Measurements from ENCODE around the gene SLC25A21. TPM values are rescaled to one million over a fixed set of nuclear protein-coding genes. Genes with fewer than 3 reads are reported as not detected.
"Not testable (repeated sequence)": the region's sequence is repeated elsewhere in the genome, so short reads cannot be mapped to it uniquely, and the experiment has no call there.

SLC25A21 gene
- polyA plus RNA-seq, 2 donors: 0.53 to 0.74 TPM

DNA sequence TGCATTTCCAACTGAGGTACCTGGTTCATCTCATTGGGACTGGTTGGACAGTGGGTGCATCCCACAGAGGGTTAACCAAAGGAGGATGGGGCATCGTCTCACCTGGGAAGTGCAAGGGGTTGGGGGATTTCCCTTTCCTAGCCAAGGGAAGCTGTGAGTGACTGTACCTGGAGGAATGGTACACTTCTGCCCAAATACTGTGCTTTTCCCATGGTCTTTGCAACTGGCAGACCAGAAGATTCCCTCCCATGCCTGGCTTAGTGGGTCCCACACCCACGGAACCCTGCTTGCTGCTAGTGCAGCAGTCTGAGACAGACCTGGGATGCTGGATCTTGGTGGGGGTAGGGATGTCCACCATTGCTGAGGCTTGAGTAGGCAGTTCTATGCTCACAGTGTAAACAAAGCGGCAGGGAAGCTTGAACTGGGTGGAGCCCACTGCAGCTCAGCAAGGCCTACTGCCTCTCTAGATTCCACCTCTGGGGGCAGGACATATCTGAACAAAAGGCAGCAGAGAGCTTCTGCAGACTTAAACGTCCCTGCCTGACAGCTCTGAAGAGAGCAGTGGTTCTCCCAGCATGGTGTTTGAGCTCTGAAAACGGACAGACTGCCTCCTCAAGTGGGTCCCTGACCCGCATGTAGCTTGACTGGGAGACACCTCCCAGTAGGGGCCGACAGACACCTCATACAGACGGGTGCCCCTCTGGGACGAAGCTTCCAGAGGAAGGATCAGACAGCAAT, 15.6 kb upstream of the SLC25A21 start:
- not testable (repeated sequence) for H3K4me3 ChIP-seq (ENCODE audit: low read depth in 1 of 2, low read length in 2 of 2); H3K27ac ChIP-seq (ENCODE audit: low read depth in 2 of 2, low read length in 1 of 2); H3K36me3 ChIP-seq (ENCODE audit: control insufficient read depth in 2 of 2, insufficient read depth in 2 of 2, low read length in 1 of 2); H3K27me3 ChIP-seq (ENCODE audit: control insufficient read depth in 1 of 2, insufficient read depth in 2 of 2, low read length in 2 of 2); H3K9me3 ChIP-seq (ENCODE audit: control insufficient read depth in 2 of 2, insufficient read depth in 1 of 2, low read depth in 1 of 2, low read length in 1 of 2); H3K4me1 ChIP-seq (ENCODE audit: control insufficient read depth in 2 of 2, insufficient read depth in 2 of 2, low read length in 1 of 2)
- 80 to 82% methylated on average over 9 of the region's 9 CpGs for WGBS, 2 donors

DNA sequence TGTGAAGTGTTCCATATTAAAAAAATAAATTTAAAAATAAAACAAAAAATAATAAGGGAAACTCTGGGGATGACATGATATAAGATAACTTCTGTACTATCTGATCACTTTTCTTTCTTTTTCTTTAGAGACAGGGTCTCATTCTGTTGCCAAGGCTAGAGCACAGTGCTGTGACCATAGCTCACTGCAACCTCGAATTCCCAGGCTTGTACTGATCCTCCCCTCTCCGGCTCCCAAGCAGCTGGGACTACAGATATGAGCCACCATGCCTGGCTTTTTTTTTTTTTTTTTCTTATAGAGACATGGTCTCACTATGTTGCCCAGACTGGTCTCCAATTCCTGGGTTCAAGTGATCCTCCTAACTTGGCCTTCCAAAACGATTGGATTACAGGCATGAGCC, 14.9 kb upstream of the SLC25A21 start:
- Histone ChIP-seq H3K4me1 (ENCODE audit: control insufficient read depth in 2 of 2, insufficient read depth in 2 of 2, low read length in 1 of 2) (no peaks in the 10 kb centered on the region), H3K9me3 (ENCODE audit: control insufficient read depth in 2 of 2, insufficient read depth in 1 of 2, low read depth in 1 of 2, low read length in 1 of 2) (peaks cover 0 to 2% of the 10 kb centered on the region in 2 donors), H3K27me3 (ENCODE audit: control insufficient read depth in 1 of 2, insufficient read depth in 2 of 2, low read length in 2 of 2) (no peaks in the 10 kb centered on the region), H3K27ac (ENCODE audit: low read depth in 2 of 2, low read length in 1 of 2) (no peak overlapping the region), H3K4me3 (ENCODE audit: low read depth in 1 of 2, low read length in 2 of 2) (no peak overlapping the region), H3K36me3 (ENCODE audit: control insufficient read depth in 2 of 2, insufficient read depth in 2 of 2, low read length in 1 of 2) (no peaks in the 10 kb centered on the region)
- WGBS, 2 donors: 70 to 78% methylated on average over 3 of the region's 3 CpGs

- Histone ChIP-seq H3K36me3 (ENCODE audit: control insufficient read depth in 2 of 2, insufficient read depth in 2 of 2, low read length in 1 of 2) (no peaks in the 10 kb centered on the region), H3K4me1 (ENCODE audit: control insufficient read depth in 2 of 2, insufficient read depth in 2 of 2, low read length in 1 of 2) (no peaks in the 10 kb centered on the region), H3K27me3 (ENCODE audit: control insufficient read depth in 1 of 2, insufficient read depth in 2 of 2, low read length in 2 of 2) (no peaks in the 10 kb centered on the region), H3K9me3 (ENCODE audit: control insufficient read depth in 2 of 2, insufficient read depth in 1 of 2, low read depth in 1 of 2, low read length in 1 of 2) (peaks cover 0 to 2% of the 10 kb centered on the region in 2 donors), H3K27ac (ENCODE audit: low read depth in 2 of 2, low read length in 1 of 2) (no peak overlapping the region), H3K4me3 (ENCODE audit: low read depth in 1 of 2, low read length in 2 of 2) (no peak overlapping the region)
- 89 to 100% methylated on average over 1 of the region's 1 CpG for WGBS, 2 donors
Observed at GRCh38 chr14:37186865-37187264, 14.5 kb upstream of the SLC25A21 start.

- Histone ChIP-seq H3K9me3 (ENCODE audit: control insufficient read depth in 2 of 2, insufficient read depth in 1 of 2, low read depth in 1 of 2, low read length in 1 of 2) (peaks cover 0 to 2% of the 10 kb centered on the region in 2 donors), H3K27ac (ENCODE audit: low read depth in 2 of 2, low read length in 1 of 2) (no peak overlapping the region), H3K4me1 (ENCODE audit: control insufficient read depth in 2 of 2, insufficient read depth in 2 of 2, low read length in 1 of 2) (no peaks in the 10 kb centered on the region), H3K36me3 (ENCODE audit: control insufficient read depth in 2 of 2, insufficient read depth in 2 of 2, low read length in 1 of 2) (no peaks in the 10 kb centered on the region), H3K4me3 (ENCODE audit: low read depth in 1 of 2, low read length in 2 of 2) (no peak overlapping the region), H3K27me3 (ENCODE audit: control insufficient read depth in 1 of 2, insufficient read depth in 2 of 2, low read length in 2 of 2) (no peaks in the 10 kb centered on the region)
Observed at GRCh38 chr14:37185670-37186069, 13.3 kb upstream of the SLC25A21 start.

DNA sequence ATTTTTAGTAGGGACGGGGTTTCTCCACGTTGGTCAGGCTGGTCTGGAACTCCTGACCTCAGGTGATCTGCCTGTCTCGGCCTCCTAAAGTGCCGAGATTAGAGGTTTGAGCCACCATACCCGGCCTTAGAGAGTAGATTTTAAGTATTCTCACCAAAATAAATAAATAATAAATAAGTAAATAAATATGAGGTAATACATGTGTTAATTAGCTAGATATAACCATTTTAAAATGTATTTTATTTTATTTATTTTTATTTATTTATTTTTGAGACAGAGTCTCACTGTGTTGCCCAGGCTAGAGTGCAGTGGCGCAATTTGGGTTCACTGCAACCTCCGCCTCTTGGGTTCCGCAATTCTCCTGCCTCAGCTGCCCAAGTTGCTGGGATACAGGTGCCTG, 12.1 kb upstream of the SLC25A21 start:
- not testable (repeated sequence) for H3K9me3 ChIP-seq (ENCODE audit: control insufficient read depth in 2 of 2, insufficient read depth in 1 of 2, low read depth in 1 of 2, low read length in 1 of 2); H3K36me3 ChIP-seq (ENCODE audit: control insufficient read depth in 2 of 2, insufficient read depth in 2 of 2, low read length in 1 of 2); H3K4me1 ChIP-seq (ENCODE audit: control insufficient read depth in 2 of 2, insufficient read depth in 2 of 2, low read length in 1 of 2); H3K4me3 ChIP-seq (ENCODE audit: low read depth in 1 of 2, low read length in 2 of 2); H3K27me3 ChIP-seq (ENCODE audit: control insufficient read depth in 1 of 2, insufficient read depth in 2 of 2, low read length in 2 of 2); H3K27ac ChIP-seq (ENCODE audit: low read depth in 2 of 2, low read length in 1 of 2)
- WGBS, 2 donors: 86% methylated on average over 8 of the region's 8 CpGs

GRCh38 chr14:37181441-37181840, 9.0 kb upstream of the SLC25A21 start:
- no peaks in the 10 kb centered on the region for H3K9me3 ChIP-seq (ENCODE audit: control insufficient read depth in 2 of 2, insufficient read depth in 1 of 2, low read depth in 1 of 2, low read length in 1 of 2)
- H3K4me3 ChIP-seq (ENCODE audit: low read depth in 1 of 2, low read length in 2 of 2): no peak overlapping the region
- 87 to 89% methylated on average over 6 of the region's 6 CpGs for WGBS, 2 donors
- H3K27ac ChIP-seq (ENCODE audit: low read depth in 2 of 2, low read length in 1 of 2): no peak overlapping the region
- no peaks in the 10 kb centered on the region for H3K27me3 ChIP-seq (ENCODE audit: control insufficient read depth in 1 of 2, insufficient read depth in 2 of 2, low read length in 2 of 2)
- no peaks in the 10 kb centered on the region for H3K4me1 ChIP-seq (ENCODE audit: control insufficient read depth in 2 of 2, insufficient read depth in 2 of 2, low read length in 1 of 2)
- no peaks in the 10 kb centered on the region for H3K36me3 ChIP-seq (ENCODE audit: control insufficient read depth in 2 of 2, insufficient read depth in 2 of 2, low read length in 1 of 2)

GRCh38 chr14:37180886-37181285, 8.5 kb upstream of the SLC25A21 start:
- H3K9me3 ChIP-seq (ENCODE audit: control insufficient read depth in 2 of 2, insufficient read depth in 1 of 2, low read depth in 1 of 2, low read length in 1 of 2); H3K27me3 ChIP-seq (ENCODE audit: control insufficient read depth in 1 of 2, insufficient read depth in 2 of 2, low read length in 2 of 2); H3K27ac ChIP-seq (ENCODE audit: low read depth in 2 of 2, low read length in 1 of 2); H3K4me1 ChIP-seq (ENCODE audit: control insufficient read depth in 2 of 2, insufficient read depth in 2 of 2, low read length in 1 of 2); H3K36me3 ChIP-seq (ENCODE audit: control insufficient read depth in 2 of 2, insufficient read depth in 2 of 2, low read length in 1 of 2); H3K4me3 ChIP-seq (ENCODE audit: low read depth in 1 of 2, low read length in 2 of 2): not testable (repeated sequence)
- WGBS, 2 donors: 96 to 98% methylated on average over 7 of the region's 7 CpGs

DNA sequence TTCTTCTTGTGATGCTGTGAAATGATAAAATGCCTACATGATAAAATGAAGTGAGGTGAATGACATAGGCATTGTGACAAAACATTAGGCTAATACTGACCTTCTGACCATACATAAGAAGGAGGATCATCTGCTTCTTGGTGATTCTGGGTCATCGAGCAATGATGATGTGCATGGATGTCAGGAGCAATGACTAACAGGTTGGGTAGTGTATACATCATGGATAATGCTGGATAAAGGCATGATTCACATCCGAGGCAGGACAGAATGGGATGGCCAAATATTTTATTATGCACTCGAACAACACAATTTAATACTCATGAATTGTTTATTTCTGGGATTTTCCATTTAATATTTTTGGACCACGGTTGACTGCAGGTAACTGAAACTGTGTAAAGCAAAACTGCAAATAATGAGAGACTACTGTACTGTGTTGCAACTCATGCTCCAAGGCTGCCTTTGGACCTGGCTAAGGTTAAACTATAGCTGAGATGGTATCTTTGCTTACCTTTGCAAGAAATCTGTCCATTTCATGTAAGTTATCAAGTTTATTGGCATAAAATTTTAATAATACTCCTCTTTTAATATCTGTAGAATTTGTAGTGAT, 7.6 kb upstream of the SLC25A21 start:
- Histone ChIP-seq H3K36me3 (ENCODE audit: control insufficient read depth in 2 of 2, insufficient read depth in 2 of 2, low read length in 1 of 2) (no peaks in the 10 kb centered on the region), H3K4me3 (ENCODE audit: low read depth in 1 of 2, low read length in 2 of 2) (no peak overlapping the region), H3K27me3 (ENCODE audit: control insufficient read depth in 1 of 2, insufficient read depth in 2 of 2, low read length in 2 of 2) (no peaks in the 10 kb centered on the region), H3K4me1 (ENCODE audit: control insufficient read depth in 2 of 2, insufficient read depth in 2 of 2, low read length in 1 of 2) (no peaks in the 10 kb centered on the region), H3K27ac (ENCODE audit: low read depth in 2 of 2, low read length in 1 of 2) (no peak overlapping the region), H3K9me3 (ENCODE audit: control insufficient read depth in 2 of 2, insufficient read depth in 1 of 2, low read depth in 1 of 2, low read length in 1 of 2) (no peaks in the 10 kb centered on the region)
- 78 to 81% methylated on average over 4 of the region's 4 CpGs for WGBS, 2 donors

GRCh38 chr14:37172936-37173614, 669 bp upstream of the SLC25A21 start:
- Histone ChIP-seq H3K27ac (ENCODE audit: low read depth in 2 of 2, low read length in 1 of 2) (no peak overlapping the region), H3K4me3 (ENCODE audit: low read depth in 1 of 2, low read length in 2 of 2) (peak overlapping the region in 1 of 2 donors; percentile 76), H3K9me3 (ENCODE audit: control insufficient read depth in 2 of 2, insufficient read depth in 1 of 2, low read depth in 1 of 2, low read length in 1 of 2) (peaks cover 0 to 2% of the 10 kb centered on the region in 2 donors), H3K36me3 (ENCODE audit: control insufficient read depth in 2 of 2, insufficient read depth in 2 of 2, low read length in 1 of 2) (no peaks in the 10 kb centered on the region), H3K4me1 (ENCODE audit: control insufficient read depth in 2 of 2, insufficient read depth in 2 of 2, low read length in 1 of 2) (peaks cover 0 to 6% of the 10 kb centered on the region in 2 donors), H3K27me3 (ENCODE audit: control insufficient read depth in 1 of 2, insufficient read depth in 2 of 2, low read length in 2 of 2) (no peaks in the 10 kb centered on the region)
- 35 to 43% methylated on average over 5 of the region's 5 CpGs for WGBS, 2 donors

Measured in esophagus (tissue), 2 donors.